IPS-18c (cell line): ENCODE results near the gene LCN15.
"Not testable (repeated sequence)": the region's sequence is repeated elsewhere in the genome, so short reads cannot be mapped to it uniquely, and the experiment has no call there.

Experiments used
- H3K4me3 ChIP-seq: 2 replicates; pipeline ENCODE4 v1.7.0; 2013; ENCODE audit warnings: low read depth, mild to moderate bottlenecking, low read length, moderate library complexity; ENCODE audit not compliant: insufficient read depth
- H3K9me3 ChIP-seq: one replicate; pipeline ENCODE4 v1.6.1; 2013; ENCODE audit warnings: mild to moderate bottlenecking, low read length, moderate library complexity; ENCODE audit not compliant: control insufficient read depth, insufficient read depth

Gene LCN15

DNA sequence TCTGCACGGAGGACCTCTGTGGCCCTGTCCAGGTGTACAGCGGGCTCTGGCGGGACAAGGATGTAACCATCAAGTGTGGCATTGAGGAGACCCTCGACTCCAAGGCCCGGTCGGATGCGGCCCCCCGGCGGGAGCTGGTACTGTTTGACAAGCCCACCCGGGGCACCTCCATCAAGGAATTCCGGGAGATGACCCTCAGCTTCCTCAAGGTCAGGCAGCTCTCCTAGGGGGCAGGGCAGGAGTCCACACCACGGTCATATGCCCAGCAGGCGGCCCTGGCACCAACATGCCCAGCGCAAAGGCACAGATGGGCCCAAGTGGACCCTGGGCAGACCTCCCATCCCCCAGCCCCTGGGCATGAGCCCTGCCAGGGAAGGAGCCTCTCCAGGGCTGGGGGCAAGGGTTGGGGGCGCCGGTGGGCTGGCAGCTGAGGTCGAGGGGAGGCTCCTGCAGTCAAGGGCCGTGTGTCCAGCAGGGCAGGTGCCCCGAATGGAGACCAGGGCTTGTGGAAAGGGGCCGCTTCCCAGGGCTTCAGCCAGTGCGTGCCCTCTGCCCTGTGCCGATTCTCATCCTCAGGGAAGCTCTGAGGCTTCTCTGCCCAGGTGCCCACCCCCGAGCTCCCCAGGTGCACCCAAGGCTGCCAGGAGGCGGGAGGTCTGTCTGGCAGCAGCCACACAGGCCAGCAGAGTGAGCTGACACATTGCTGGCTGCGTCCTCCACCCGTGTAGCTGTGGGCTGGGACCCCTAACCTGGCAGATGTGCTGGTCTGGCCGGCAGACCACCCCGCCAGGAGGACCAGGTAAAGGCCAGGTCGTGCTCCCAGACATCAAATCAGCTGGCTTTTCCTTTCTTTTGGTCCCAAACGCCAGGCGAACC is 42.0 kb downstream of the LCN15 start:
- Histone ChIP-seq H3K9me3 (no peaks in the 10 kb centered on the region), H3K4me3 (no peak overlapping the region)

DNA sequence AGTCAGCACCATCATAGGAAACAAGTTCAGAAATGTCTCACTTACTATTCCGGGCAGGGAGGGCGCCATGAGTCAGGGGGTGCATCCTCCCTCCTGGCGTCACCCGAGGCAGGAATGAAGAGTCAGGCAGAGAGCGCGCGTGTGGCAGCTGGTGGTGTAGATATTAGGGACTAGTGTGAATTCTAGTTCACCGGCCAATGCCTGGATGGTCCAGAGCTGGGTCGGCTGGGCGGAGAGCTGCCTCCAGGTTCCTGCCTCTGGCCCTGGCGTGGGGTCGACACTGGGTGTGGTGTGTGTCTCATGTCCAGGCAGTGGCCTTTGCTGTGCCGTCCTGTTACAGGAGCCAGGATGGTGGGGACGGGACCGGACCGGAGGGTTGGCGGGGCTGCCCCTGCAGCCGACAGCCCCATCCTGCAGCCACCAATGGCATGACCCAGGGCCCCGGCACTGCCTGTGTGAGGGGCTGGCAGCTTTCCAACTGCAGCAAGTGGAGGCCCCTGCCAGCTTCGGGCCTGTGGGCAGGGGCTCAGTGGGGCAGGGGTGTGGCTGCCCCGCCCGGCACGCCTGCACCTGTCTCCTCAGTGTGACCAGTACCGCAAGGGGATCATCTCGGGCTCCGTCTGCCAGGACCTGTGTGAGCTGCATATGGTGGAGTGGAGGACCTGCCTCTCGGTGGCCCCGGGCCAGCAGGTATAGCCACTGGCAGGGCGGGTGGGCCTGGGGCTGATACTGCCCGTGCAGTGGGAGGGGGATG is 42.8 kb downstream of the LCN15 start:
- Histone ChIP-seq H3K9me3 (no peaks in the 10 kb centered on the region), H3K4me3 (no peak overlapping the region)

DNA sequence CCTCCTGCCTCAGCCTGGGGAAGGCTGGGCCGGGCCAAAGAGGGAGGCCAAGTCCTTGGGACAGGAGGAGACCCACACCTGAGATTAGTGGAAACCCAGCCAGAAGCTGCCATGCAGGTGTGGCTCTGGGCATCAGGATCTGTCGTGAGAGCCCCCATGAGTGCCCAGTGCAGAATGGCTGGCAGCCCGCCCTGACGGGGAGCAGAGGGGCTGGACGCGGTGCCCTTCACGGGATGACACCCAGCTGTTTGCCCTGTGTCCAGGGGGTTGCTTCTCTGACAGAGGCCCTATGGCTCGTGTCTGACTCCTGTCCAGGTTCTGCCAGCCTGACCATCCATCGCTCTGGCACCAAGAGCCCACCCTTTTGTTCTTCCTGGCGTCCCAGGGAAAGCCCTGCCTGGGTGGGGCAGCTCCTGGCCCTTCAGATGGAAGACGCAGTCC is 43.4 kb downstream of the LCN15 start:
- no peaks in the 10 kb centered on the region for H3K9me3 ChIP-seq

DNA sequence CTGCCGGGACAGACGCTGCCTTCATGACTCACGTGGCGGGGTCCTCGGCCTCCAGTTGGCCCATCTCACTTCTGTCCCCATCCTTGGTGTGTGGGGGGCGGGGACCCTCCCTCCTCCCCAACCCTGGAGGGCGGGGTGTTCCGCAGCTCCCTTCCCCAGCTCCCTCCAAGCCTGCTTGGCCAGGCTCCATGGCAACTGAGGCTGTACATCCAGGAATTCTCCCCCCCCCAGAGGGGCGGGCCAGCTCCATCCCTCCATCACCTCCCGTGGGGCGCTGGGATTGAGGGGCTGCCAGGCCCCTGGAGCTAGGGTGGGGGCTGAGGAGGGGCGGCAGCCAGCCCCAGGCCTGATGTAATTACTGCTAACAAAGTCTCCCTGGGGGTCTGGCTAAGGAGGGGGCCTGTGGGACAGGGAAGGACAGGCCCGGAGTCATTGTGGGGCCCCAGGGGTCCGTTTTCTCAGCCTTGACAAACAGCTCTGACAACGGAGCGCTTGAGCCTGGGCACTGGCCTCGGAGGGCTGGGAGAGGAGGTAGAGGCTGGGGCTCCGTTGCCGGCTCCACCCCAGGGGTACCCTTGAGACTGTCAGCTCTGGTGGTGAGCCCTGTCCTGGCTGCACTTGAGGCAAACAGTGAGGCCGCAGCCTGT is 43.9 kb downstream of the LCN15 start:
- no peaks in the 10 kb centered on the region for H3K9me3 ChIP-seq
- H3K4me3 ChIP-seq, result no peak overlapping the region

More for the DNA sequence above, 43.4 kb downstream of the LCN15 start:
- no peak overlapping the region for H3K4me3 ChIP-seq

DNA sequence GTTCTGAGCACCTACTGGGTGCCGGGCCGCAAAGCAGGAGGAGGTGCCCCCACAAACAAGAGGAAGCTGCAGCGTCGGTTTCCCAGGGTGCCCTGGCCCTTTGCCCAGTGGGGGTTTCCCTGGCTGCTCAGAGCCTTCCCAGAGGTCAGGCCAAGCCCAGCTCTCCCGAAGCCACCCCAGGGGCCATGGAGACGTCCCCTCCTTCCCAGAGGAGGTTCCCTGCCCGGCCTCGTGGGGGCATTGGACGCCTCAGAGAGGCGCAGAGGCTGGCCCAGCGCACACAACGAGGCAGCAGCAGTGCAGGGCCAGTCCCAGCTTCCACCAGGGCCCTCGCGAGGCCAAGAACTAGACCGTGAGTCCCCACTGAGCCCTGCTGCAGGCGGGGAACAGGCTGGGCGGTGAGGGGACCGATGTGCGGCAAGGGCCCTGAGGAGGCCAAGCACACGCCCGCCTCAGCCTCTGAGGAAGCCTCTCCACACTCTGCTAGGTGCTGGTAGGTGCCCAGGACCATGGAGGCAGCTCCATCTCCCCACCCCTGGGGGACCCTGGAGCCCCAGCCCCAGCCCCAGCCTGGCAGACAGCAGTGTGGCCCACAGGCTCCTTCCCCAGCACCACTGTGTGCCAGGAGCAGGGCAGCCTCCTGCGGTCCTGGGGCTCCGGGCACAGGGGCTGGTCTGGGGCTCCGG is 45.0 kb downstream of the LCN15 start:
- no peak overlapping the region for H3K4me3 ChIP-seq
- H3K9me3 ChIP-seq, result no peaks in the 10 kb centered on the region

DNA sequence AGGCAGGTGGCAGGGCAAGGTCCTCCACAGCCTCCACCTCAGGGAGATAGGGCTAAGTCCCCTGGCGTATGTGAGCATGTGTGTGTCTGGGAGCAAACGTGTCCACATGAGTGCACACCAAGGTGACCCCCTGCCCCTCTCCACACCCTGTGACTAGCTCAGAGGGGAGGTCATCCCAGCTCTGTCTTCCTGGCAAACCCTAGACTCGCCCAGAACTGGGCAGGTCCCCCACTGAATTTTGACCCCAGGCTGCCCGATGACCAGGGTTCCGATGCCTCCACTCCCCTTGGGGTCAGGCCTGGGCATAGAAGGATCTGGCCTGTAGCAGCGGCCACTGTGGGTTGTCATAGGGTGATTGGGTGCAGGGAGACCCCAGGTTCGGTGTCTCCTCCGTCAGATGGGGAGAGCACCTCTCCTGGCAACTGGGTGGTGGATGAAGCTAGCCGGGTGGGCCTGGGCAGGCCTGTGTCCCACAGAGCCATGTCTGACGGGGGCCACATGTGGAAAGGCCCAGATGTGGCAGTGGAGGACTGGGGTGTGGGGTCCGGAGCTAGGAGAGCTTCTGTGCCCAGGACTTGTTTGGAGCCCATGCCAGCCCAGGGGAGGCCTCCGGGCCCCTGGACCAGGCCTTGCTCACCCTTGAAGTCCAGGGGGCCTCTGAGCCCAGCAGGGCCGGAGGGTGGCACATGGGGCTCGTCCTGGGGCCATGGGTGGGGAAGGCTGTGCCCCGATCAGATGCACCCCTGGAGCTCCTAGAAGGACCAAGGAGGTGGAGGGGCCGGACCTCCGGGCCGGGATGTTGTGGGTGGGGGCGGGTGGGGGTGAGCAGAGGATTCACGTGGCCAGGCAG is 45.7 kb downstream of the LCN15 start:
- H3K4me3 ChIP-seq, result no peak overlapping the region
- H3K9me3 ChIP-seq, result no peaks in the 10 kb centered on the region

DNA sequence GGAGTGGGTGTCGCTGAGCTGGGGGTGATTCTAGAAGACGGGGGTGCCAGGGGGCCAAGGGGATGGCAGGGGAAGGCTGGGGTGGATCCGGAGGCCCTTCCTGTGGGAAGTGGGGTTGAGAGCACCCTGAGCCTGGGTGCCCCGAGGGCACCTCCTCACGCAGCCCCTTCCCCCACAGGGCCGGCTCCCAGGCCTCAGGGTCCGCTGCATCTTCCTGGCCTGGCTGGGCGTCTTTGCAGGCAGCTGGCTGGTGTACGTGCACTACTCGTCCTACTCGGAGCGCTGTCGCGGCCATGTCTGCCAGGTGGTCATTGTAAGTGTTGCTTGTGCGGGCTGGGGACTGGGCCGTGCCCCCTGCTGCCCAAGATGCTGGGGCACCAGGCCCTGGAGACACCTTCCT is 46.9 kb downstream of the LCN15 start:
- Histone ChIP-seq H3K9me3 (no peaks in the 10 kb centered on the region), H3K4me3 (no peak overlapping the region)

DNA sequence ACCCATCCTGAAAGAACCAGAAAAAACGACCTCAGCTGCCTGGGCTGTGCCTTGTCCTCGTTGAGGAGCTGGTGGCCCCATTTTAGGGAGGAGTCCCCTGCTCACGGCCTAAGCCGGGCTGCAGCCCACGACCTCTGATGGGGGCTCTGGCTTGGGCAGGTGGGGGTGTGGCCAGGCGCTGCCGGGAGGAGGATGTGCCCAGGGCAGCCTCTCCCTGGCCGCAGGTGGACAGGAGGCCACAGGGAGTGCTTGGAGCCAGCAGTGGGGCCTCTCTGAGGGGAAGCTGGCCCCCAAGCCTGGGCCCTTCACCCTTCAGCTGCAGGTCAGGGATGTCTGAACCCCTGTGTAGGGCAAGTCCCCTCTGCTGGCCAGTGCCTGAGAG is 49.4 kb downstream of the LCN15 start:
- no peaks in the 10 kb centered on the region for H3K9me3 ChIP-seq
- no peak overlapping the region for H3K4me3 ChIP-seq

DNA sequence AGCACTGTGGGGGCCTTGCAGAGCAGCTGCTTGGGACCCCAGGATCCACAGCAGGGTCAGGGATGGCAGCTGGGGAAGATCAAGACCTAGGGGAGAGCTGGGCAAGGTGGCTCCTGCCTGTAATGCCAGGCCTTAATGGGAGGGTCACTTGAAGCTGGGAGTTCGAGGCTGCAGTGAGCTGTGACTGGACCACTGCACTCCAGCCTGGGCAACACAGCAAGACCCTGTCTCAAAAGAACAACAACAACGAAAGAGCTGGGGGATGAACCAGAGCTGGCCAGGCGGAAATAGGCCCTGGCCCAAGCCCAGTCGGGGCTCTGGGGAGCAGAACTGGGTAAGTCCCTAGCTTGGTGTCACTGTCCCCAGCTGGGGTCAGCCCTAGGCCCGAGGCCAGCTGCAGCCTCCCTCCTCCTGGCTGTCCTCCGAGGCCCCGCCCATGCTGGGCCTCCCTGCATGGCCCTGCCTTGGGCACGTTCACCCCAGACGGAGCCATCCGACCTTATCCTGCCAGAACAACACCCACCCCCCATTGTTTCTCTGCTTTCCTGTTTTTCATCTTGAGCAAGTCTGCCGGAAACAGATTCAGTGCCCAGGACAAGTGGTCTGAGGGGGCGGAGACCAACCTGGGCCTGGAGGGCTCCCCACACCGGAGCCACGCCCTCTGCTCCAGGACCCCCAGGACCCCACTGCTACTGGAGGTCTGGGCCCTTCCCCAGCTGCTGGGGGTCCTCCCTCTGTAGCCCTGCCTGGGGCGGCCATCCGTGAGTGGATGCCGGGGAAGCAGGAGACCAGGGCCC is 50.0 kb downstream of the LCN15 start:
- H3K9me3 ChIP-seq, result no peaks in the 10 kb centered on the region

DNA sequence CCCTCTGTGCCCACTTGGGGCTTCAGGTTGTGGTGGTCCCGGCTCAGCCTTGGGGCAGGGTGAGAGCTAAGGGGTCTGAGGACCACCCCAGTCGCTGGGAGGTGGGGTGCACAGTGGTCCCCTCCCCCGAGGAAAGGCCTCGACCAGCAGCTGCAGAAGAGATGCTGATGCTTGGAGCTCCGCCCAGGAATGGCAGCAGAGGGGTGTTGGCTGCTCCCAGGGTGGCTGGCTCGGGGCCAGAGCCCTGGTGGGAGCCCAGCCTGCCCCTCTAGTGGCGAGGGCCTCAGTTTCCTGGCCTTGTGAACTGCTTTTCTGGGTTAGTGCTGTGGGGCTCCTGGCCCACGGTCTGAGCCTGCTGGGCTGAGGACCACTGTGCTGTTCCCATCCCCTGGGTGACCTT is 50.8 kb downstream of the LCN15 start:
- H3K4me3 ChIP-seq, result peak overlapping the region; percentile 62
- no peaks in the 10 kb centered on the region for H3K9me3 ChIP-seq

More for the DNA sequence above, 50.0 kb downstream of the LCN15 start:
- H3K4me3 ChIP-seq, result no peak overlapping the region; the same call in 1 of the 2 replicates

DNA sequence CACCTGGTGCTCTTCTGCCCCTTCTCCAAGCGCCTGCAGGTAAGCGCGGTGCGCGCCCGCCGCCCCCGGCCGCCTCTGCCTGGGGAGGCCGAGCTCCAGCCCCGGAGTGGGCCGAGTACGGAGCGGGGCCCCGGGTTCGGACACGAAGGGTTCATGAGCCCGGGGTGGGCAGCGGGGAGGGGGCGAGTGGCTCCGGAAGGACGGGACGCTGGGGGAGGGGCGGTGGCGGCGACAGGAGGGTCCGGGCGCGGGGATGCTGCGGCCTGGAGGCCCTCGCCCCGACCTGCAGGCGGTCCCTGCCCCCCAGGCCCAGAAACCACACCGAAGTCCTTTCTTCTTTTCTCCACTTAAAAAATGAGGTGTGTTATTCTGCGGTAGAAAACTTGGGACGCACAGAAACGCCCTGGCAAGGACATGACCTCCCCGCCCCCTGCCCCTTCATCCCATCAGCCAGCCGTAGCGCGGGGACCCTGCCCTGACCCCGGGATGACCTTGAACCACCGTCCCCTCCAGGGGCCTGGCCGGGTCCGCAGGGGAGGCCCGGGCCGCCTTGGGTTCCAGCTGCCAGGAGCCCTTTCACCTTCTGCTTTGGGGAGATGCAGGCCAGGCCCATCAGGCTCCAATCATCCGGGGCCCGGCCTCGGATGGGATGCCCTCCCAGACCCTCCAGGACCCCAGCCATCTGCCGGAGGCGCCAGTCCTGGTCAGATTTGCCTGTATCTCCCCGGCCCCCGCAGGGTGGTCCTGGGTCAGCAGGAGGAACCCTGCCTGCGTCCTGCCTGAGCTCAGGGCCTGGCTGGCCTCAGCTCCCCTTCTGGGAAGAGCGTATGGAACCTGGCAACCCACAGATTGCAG is 51.4 kb downstream of the LCN15 start:
- H3K4me3 ChIP-seq, result peak overlapping the region; percentile 62

DNA sequence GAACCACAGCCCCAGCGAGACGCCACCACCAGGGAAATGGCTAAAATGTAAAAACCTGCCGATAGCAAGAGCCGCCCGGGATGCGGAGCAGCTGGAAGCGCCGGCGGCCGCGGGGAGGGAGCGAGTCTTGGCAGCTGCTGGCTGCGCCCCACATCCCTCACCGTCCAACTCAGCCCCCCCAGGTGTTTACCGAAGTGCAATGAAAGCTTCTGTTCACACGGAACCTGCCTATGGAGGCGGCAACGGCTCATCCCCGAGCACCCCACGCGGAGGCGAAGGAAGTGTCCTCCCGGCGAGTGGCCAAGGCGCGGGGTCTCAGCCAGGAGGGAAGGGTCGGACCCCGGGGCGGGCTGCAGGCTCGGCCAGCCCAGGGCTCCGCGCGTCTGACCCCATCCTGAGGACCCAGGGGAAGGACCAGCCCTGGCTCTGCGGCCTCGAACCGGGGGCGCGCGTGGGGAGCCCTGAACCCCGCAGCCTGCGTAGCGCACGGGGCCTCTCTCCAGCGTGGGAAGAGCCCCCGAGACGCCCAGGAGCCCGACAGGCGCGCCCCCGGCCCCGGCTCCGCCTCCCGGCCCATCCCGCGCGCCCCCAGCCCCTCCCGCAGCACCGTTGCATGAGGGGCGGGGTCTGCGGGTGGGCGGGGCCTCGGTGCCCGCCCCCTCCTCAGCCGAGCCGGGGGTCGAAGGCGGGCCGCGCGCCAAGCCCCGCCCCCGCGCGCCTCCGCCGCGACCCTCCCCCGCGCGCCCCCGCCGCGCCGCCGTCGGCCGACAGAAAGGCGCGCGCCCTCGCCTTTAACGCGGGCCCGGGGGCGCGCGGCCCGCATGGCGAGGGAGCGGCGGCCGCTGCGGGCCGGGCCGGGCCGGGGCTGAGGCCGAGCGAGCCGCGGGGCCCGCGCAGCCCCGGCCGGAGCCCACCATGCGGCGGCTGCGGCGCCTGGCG is 52.3 kb downstream of the LCN15 start, which contains the start of gene DIPK1B:
DIPK1B (plus strand) TSS at position 822 of the 939 bp plus-strand sequence; CDS start at position 916, 94 bp downstream.
- H3K9me3 ChIP-seq, result no peaks in the 10 kb centered on the region
- H3K4me3 ChIP-seq, result peak within 1 kb of the TSS; percentile 80

More for the DNA sequence above, 51.4 kb downstream of the LCN15 start:
- no peaks in the 10 kb centered on the region for H3K9me3 ChIP-seq

DNA sequence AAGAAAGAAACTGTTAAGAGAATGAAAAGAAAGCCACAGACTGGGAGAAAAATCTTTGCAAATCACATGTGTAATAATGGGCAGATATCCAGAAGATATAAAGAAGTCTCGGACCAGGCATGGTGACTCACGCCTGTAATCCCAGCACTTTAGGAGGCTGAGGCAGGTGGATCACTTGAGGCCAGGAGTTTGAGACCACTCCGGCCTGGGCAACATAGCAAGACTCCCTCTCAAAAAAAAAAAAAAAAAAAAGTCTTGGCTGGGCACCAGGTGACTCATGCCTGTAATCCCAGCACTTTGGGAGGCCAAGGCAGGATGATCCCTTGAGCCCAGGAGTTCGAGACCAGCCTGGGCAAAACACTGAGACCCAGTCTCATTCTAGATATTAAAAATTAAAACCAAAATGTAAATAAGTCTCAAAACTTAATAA is 53.1 kb downstream of the LCN15 start:
- H3K9me3 ChIP-seq, result not testable (repeated sequence)
- peak overlapping the region; percentile 80; the same call in 1 of the 2 replicates for H3K4me3 ChIP-seq

DNA sequence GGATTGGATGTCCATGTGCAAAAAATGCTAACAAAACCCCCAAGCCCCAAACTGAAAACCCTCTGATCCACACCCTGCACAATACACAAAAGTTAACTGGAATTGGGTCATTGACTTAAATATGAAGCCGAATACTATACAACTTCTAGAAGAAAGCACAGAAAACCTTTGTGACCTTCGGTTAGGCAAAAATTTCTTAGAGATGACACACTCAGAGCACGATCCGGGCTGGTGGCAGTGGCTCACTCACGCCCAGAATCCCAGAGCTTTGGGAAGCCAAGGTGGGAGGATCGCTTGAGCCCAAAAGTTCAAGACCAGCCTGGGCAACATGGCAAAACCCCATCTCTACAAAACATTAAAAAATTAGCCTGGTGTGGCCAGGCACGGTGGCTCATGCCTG is 53.8 kb downstream of the LCN15 start:
- H3K9me3 ChIP-seq, result no peaks in the 10 kb centered on the region

More for the DNA sequence above, 53.8 kb downstream of the LCN15 start:
- no peak overlapping the region for H3K4me3 ChIP-seq
